ENCODE data around the gene TRMT44.
"Not testable (repeated sequence)": the region's sequence is repeated elsewhere in the genome, so short reads cannot be mapped to it uniquely, and the experiment has no call there.

TRMT44 gene

DNA sequence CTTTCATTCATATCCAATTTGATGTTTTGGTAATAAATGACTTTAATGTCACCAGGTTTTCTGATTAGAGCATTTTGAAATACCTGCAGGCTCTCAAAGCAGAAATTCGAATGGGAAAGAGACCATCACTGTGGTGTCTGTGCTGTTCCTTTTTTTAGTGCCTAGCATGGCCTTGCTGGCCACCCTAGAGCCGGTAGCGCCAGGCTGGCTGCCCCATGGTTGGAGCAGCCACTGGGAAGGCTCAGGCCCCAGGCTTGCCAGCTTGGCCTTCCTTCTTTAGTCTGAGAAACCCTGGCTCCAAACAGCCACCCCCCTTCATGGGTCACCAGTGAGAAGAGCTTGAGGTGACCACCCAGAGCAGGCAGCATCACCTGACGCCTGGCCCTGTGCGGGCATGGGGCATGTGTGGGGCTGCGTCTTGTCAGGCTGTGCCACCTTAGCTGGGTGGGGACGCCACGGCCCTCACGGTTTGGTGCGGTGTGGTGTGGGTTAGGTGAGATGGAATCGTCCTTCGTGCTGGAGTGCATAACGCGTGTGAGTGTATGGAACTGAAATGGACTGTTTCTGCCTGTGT, 30.0 kb downstream of the TRMT44 start:
- no peak for DNase-seq (ENCODE audit: low read depth)

DNA sequence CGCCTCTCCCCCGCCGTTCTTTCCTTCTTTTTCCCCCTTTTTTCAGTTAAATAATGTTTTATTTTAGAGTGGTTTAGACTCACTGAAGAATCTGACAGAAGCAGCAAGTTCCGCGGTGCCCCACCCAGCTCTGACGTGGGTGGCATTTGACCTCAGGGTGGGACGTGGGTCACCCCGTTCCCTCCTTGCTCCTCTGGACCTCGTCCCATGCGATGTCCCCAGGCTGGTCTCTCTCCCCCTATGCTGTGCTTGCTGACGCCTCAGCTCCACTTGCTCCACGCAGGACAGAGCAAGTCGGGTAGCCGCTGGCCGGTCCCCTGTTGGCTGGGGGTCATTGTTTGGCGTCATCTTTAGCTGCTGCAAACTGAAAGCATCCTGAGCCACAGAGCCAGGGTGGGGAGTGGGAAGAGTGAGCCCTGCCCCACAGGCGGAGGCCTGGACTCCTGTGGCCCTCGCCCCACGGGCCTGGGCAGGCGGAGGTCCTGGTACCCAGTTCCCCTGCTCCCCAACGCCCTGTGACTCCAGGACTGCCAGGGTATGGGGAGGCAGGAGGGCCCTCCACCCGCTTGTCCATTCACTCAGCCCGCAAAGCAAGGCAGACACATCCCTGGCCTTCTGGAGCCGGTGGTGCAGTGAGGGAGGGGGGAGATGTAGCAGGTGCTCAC, 30.8 kb downstream of the TRMT44 start:
- no peak for DNase-seq (ENCODE audit: low read depth)

DNA sequence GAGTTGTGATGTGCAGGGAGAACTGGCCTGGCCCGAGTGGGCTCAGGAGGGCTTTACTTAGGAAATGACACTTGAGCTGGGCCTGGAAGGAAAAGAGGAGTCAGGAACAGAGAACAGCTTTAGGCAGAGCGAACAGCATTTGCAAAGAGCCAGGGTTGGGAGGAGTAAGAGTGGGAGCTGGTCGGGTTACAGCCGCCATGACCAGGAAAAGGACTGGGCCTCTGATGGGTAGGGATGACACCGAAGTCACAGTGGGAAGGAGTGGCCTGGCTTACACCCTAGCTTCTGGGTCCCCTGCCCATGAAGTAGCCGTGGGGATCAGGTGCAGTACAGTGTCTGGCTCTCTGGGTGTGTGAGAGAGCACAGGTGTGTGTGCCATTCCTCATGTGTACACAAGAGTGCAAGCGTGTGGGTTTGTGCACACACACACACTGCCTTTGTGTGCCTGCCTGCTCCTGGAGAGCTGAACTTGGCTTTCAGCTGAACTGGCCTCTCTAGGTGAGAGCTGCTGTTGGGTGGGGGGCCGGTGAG, 31.6 kb downstream of the TRMT44 start:
- DNase-seq (ENCODE audit: low read depth) = no peak

DNA sequence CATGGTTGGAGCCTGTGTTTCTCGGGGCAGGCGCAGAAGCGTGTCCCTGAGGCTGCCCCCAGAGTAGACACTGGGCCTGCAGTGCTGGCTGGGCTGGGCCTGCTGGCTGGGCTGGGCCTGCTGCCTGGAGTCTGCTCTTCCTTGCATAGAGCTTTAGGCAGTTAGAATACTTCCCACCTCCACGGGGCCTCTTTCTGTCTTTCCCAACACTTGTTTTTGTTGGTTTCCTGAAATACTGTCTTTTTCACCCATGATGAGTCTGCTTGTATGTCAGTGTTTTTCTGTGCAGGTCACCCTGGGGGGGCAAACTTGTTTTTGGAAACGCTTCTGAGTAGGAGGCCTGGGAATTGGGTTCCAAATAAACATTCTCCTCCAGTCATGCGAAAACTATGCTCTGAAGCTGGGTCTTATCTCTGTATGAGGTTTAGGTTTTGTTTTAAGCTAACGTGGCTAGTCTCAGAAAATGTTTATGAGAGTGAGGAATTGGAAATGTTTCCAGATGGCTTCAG, 32.2 kb downstream of the TRMT44 start:
- no peak for DNase-seq (ENCODE audit: low read depth)

DNA sequence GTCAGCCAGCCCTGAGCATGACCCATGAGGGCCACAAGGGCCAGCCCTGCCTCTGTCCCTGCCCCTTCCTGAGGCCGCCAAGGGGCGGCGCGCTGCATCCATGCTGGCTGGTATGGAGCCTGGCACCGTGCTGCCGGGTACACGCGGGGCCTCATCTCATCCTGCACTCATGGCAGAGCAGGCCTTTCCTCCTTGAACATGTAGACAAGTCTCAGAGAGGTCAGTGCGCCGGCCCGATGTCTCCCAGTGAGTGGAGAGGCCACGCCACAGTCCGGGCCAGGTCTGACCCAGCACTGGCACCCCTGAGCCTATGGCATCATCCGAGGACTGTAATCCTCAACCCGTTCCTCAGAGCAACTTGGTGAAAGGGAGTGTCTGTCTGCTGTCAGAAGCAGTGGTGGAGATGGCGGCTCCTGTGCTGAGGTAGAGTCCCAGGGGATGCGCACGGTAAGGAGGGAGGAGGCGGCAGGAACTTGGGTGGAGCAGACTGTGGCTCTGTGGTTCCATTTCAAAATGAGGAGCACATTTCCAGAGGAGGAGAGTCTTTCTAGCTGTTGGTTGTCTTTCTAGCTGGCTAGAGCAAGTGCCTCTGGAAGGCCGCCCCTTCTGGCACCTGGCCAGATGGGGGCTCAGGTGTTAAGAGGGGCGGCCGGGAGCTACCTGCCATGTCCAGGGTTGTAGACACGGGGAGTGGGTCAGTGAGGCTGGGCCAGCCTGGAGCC, 32.8 kb downstream of the TRMT44 start:
- DNase-seq (ENCODE audit: low read depth) = no peak

DNA sequence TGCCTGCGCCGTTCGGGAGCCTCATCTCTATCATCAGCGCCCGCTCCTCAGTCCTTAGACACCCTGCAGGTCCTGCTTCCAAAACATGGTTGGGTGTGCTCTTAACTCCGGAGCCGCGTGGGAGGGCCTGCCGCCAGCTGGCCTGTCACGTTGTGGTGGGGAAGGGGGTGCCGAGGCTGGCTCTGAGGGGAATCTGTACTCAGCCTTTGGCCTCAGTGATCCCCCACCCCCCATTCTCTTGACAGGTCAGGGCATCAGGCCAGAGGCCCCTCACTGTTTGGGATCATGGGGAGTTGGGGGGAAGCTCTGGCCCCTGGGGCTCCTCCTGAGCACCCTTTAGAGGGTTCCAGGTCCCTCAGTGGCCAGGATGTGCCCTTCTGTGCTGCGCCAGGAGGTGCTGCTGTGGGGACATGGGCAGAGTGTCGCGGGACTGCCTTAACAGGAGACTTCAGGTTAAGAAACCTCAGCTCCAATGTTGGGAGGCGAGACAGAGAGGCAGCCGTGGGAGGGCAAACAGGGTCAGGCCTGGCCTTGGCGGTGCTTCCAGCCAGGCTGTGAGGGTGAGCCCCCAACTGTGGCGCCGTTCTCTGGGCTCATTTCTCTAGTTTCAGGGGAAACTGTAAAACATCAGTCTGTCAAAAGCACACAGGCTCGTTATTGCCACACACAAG, 33.5 kb downstream of the TRMT44 start:
- no peak for DNase-seq (ENCODE audit: low read depth)

DNA sequence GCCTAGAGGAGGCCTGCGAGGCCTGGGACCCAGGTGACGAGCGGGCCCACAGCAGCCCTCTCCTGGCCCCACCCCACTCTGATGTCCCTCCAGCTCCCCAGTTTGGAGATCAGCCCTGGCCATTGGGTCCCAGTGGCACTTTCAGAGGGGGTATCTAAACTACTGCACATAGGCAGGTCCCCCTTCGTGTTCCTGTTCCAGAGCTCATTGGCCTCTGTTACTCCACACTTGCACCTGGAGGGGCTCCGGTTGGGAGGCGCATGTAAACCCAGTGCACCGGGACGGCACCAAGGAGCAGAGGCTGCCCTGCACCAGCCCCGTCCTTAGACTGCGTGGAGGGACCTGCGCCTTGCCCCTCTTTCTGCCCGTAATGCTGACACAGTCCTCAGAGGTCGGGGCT, 34.3 kb downstream of the TRMT44 start:
- DNase-seq (ENCODE audit: low read depth) = no peak

DNA sequence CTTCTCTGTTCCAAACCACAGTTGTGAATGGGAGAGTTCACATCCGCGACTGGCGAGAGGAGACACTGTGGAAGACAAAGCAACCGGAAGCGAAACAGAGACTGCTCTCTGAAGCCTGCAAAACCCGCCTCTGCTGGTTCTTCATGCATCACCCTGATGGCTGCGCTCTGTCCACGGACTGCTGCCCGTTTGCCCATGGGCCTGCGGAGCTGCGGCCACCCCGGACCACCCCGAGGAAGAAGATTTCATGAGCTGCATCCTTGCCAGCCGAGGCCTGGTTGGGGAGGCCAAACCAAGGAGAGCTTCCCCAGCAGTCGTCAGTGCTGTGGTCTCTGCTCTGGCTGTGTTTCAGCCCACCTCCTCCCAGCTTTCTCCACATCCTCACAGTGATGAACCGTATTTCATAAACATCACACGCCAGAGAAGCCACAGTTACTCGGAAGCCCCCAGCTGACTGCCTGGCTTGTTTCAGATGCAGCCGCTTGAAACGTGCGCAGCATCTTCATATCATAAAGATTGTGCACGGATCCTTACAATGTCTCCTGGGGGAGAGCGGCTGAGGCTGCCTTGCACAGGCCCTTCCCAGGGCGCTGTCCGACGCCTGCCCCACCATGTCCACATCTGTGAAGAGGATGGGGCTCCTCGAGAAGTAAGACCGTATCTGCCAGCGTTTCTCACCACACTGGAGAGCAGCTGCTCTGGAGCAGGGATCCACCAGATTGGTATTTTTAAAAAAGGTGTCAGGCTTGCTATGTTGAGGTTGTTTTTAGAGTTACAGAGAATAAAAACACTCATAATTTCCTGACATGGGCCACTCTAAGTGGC, 35.4 kb downstream of the TRMT44 start:
- DNase-seq (ENCODE audit: low read depth) = no peak

DNA sequence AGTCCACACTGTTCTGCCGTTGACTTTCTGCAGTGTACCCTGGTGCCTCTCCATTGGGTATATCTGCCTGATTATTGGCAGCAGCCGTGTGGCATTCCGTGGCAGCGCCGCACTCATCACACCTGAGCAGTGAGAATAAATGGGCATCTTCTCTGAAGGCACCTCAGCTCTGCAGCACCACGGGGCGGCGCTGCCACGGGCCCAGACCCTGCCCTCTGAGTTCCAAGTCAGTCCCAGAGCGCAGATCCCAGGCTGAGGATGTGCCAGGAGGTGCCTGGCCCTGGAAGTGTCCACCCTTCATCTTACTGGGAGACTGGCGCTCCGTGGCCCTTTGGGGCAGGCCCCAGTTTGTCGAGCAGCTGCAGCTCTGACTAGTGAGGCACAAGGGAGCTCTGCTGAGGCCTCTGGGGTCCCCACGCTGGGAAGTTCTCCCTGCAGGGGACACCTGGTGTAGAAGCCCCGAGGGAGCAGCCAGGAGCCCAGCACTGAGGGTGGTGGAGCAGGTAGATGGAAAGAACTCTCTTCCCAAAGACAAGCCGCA, 36.6 kb downstream of the TRMT44 start:
- DNase-seq (ENCODE audit: low read depth) = no peak

DNA sequence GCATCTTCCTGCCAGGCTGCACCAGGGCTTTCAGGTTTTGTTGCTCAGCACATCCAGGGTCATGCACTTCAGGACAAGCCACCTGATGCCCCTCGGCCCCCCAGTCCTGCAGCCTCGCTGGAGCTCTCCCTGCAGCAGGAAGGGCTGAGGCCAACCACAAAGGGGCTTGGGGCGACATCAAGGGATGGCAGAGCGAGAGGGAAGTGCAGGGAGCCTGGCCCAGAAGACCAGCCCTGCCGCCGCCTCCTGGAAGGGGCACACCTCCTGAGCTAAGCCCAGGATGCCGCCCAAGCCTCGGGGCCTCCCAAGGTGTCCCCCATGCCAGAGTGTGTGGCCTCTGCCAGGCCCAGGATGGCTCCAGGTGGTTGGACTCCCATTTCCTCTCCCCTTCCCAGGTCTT, 37.1 kb downstream of the TRMT44 start:
- no peak for DNase-seq (ENCODE audit: low read depth)

DNA sequence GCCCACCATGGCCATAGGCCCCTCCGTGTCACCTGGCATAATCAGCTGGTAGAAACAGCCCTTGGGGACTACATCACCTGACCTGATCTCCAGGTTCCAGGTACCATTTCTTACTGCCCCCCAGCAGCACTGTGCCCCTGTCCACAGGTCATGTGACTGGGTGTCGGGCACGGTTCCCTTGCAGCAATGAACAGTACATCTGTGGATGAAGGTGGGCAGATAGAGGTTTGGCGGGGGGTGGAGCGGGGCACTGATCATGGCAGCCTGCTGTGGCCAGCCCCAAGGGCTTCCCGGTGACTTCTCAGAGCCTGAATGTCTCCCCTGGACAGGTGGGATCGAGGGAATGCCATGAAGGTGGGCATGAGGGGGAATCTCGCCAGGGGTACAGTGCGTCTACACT, 37.8 kb downstream of the TRMT44 start:
- no peak for DNase-seq (ENCODE audit: low read depth)

DNA sequence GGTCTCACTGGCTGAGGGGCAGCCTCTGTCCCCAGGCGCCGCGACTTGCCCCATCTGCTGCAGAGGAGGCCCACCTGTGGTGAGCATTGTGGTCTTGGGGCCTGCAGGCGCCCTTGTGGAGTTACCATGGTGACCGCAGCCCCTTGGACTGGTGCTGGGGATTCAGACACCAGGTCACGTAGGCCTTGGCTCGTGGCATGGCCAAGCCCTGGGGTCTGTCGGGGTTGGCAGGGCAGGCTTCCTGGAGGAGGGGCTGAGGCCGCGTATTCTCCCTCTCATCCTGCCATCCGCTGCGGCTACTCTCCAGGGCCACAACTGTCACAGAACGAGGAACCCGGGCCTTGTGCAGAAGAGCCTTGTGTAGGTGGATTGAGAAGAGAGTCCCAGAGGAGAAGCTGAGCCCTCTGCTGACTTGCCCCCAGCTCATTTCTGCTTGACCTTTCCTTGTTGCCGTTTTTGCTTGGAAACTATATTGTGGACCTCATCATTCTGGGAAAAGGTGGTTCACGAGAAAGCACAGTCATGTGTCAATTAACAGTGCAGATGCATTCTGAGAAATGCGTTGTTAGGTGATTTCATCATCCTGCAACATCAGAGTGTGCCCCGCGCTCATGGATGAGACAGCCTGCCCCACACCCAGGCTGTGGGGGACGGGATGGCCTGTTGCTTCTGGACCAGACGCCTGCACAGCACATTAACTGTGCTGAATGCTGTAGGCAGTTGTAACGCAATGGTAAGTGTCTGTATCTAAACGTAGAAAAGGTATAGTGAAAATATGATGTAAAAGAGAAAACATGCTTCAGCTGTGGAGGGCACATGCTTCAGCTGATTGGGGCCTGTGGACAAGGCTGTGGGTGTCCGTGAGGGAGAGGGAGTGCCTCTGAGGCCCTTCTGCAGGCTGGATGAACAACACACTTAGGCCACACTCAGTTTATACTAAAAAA, 38.5 kb downstream of the TRMT44 start:
- DNase-seq (ENCODE audit: low read depth) = no peak

DNA sequence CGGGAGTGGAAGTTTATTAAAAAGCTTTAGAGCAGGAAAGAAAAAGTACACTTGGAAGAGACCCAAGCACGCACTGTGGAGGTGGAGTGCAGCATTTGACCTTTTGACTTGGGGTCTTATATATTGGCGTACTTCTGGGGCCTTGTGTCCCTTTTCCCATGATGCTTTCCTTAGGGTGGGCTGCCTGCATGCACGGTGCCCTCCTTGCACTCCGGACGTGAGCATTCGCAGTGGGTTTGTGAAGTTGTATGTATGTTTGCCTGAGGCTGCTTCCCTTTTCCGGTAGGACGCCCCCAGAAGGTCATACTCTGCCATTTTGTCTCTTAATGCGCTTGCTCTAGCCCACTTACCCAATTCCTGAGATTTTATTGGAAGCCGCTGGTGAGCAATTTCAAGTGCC, 39.6 kb downstream of the TRMT44 start:
- no peak for DNase-seq (ENCODE audit: low read depth)

DNA sequence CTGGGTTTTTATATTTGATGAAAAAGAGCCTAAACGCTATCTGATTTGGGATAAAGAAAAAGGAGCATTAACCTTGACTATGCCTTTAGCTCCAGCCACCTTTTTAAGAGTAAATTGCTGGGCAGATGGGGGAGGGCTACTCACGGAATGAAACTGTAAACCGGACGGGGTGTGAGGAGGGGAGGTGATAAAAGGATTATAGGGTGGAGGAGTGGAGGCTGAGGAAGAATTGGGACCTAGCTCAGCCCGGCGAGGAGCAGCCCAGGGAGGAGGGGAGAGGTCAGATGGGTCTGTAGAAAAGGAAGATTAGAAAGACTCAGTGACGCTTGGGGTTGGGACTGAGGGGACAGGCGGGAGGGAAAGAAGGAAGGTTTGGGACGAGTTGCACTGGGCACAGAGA, 46.1 kb downstream of the TRMT44 start:
- not testable (repeated sequence) for DNase-seq (ENCODE audit: low read depth)

DNA sequence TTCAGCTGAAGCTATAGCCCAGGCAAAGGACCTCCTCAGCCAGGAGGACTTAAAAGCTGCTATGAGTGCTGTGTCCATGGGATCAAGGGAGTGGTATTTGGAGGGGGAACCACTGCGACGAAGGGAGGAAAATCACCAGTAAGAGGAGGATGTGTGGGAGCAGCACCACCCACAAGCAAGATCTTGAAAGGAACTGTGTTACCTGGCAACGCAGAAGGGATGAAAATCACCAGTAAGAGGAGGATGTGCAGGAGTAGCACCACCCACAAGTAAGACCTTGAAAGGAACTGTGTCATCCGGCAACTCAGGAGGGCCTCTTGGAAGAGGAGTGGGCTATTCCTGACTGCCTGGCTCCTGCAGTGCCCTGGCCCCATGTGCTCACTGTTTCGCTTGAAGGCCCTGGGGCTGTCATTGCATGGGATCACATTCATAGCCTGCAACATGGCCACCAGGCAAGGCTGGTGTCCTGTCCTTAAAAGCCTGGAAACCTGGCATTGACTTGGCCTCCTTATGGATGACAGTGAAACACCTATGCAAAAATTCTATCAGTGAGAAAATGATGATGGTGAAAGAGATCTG, 48.3 kb downstream of the TRMT44 start:
- DNase-seq (ENCODE audit: low read depth) = no peak

DNA sequence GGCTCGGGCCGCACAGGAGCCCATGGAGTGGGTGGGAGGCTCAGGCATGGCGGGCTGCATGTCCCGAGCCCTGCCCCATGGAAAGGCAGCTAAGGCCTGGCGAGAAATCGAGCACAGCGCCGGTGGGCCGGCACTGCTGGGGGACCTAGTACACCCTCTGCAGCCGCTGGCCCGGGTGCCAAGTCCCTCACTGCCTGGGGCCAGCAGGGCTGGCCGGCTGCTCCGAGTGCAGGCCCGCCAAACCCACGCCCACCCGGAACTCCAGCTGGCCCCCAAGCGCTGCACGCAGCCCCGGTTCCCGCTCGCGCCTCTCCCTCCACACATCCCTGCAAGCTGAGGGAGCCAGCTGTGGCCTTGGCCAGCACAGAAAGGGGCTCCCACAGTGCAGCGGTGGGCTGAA, 50.9 kb downstream of the TRMT44 start:
- not testable (repeated sequence) for DNase-seq (ENCODE audit: low read depth)

DNA sequence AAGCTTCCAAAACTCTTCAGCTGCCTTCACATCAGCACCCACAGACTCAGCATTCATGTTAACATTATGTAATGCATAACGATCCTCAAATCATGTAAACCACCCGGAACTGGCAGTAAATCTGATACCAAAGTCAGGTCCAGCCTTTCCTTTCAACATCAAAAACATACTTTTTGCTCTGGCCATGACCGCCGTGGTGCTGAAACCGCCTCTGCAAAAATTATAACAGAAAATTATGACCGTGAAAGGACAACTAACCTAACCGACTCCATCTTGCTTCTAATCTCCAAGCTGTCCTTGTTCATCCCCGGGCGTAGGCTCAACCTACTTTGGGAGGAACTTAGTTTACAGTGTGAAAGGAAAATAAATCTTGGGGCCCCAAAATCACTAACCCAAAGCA, 51.6 kb downstream of the TRMT44 start:
- no peak for DNase-seq (ENCODE audit: low read depth)

DNA sequence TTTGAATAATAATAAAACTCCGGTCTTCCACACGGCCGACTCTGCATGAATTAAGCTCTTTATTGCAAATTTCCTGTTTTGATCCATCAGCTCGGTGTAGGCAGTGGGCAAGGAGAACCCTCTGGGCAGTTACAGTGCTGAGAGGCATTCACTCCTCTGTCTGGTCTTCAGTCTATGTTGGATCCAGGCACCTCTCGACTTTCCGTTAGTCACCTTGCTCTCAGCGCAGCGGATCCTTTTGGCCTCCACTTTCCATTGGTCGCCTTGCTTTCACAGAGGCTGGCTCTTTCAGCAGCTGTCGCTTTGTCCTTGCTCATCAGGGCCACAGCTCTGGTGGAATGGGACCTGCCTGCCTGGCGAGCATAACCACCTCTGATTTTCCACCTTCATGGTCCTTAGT, 52.9 kb downstream of the TRMT44 start:
- DNase-seq (ENCODE audit: low read depth) = no peak

DNA sequence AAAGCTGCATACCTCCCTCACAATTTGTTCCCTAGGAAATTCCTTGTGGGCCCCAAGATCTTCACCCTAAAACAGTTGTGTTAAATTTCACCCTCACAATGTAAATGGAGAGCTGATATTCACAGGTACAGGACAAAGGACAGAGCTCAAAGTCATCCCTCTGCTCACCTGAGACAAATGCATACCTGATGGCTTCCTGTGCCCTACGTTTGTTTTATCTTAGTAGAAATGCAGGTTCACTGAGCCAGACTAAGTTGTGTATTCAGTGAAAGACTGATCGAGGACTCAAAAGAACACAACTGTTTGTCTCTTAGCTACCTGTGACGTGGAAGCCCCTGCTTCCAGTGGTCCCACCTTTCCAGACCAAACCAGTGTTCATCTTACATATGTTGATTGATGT, 53.6 kb downstream of the TRMT44 start:
- DNase-seq (ENCODE audit: low read depth) = no peak

DNA sequence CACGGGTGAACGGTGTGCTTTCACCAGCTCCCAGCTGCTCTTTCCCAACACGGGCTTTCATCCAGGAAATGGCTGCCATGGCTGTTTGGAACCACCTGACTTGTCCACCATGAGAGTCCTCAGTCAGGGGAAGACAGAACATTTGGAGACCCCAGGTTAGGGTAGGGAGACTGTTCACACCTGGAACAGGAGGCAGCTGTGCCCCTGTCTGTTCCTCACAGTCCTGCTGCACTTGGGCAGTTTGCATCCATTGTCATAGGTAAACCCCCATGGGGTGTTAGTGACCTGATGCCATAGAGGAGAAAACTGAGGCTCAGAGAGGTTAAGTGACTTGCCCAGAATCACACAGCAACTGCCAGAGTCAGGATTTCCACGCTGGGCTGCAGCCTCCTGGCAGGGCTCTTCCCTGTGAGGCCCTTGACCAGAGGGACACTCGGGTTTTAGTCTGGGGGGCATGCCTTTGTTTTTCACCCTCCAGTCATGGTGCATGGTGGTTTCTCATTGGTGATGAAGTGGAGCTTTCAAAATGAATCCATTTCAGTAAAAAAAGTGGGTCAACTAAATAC, 54.5 kb downstream of the TRMT44 start:
- DNase-seq (ENCODE audit: low read depth) = no peak

All from stimulated activated CD8-positive, alpha-beta memory T cell treated with anti-CD3 and anti-CD28 coated beads, Interleukin-12 subunit alpha, Interleukin-12 subunit beta, amount 100 ng/mL, for 1 hour (primary cell).